ENCODE data around the gene RTP1.
"Not testable (repeated sequence)": the region's sequence is repeated elsewhere in the genome, so short reads cannot be mapped to it uniquely, and the experiment has no call there.

The RTP1 gene

GRCh38 chr3:187199463-187200050 lies 2.3 kb downstream of the RTP1 start:
- not testable (repeated sequence) for DNase-seq

GRCh38 chr3:187205683-187206082 lies 8.4 kb downstream of the RTP1 start:
- no peak for DNase-seq

GRCh38 chr3:187207062-187207461 lies 9.8 kb downstream of the RTP1 start:
- no peak for DNase-seq

- DNase-seq, result no peak
Observed at GRCh38 chr3:187207624-187208023, 10.3 kb downstream of the RTP1 start.

- DNase-seq, result no peak
Observed at GRCh38 chr3:187208159-187208558, 10.9 kb downstream of the RTP1 start.

GRCh38 chr3:187209491-187209890 lies 12.2 kb downstream of the RTP1 start:
- DNase-seq, result no peak

- no peak for DNase-seq
Observed at GRCh38 chr3:187210091-187210490, 12.8 kb downstream of the RTP1 start.

- no peak for DNase-seq
Observed at GRCh38 chr3:187210545-187211327, 13.4 kb downstream of the RTP1 start.

- DNase-seq, result no peak
Observed at GRCh38 chr3:187211532-187212195, 14.4 kb downstream of the RTP1 start.

GRCh38 chr3:187212196-187212545 lies 14.9 kb downstream of the RTP1 start:
- no peak for DNase-seq

GRCh38 chr3:187212705-187213104 lies 15.4 kb downstream of the RTP1 start:
- DNase-seq, result no peak

GRCh38 chr3:187213616-187214015 lies 16.3 kb downstream of the RTP1 start:
- DNase-seq, result no peak

- no peak for DNase-seq
Observed at GRCh38 chr3:187215460-187215859, 18.2 kb downstream of the RTP1 start.

- no peak for DNase-seq
Observed at GRCh38 chr3:187222801-187223200, 25.5 kb downstream of the RTP1 start.

GRCh38 chr3:187223799-187224198 lies 26.5 kb downstream of the RTP1 start:
- no peak for DNase-seq

GRCh38 chr3:187227658-187228258 lies 30.5 kb downstream of the RTP1 start:
- DNase-seq, result no peak

GRCh38 chr3:187228740-187229139 lies 31.5 kb downstream of the RTP1 start:
- no peak for DNase-seq

- no peak for DNase-seq
Observed at GRCh38 chr3:187230011-187230410, 32.7 kb downstream of the RTP1 start.

GRCh38 chr3:187236962-187237361 lies 39.7 kb downstream of the RTP1 start:
- no peak for DNase-seq

GRCh38 chr3:187237741-187238140 lies 40.5 kb downstream of the RTP1 start:
- DNase-seq, result no peak

GRCh38 chr3:187238239-187238638 lies 41.0 kb downstream of the RTP1 start:
- DNase-seq, result no peak

- DNase-seq, result not testable (repeated sequence)
Observed at GRCh38 chr3:187238835-187239234, 41.5 kb downstream of the RTP1 start.

- no peak for DNase-seq
Observed at GRCh38 chr3:187242435-187242834, 45.1 kb downstream of the RTP1 start.

- DNase-seq, result no peak
Observed at GRCh38 chr3:187242900-187243299, 45.6 kb downstream of the RTP1 start.
